ENCODE measurements around the gene PHF14.
"Not testable (repeated sequence)": the region's sequence is repeated elsewhere in the genome, so short reads cannot be mapped to it uniquely, and the experiment has no call there.

Gene PHF14

GRCh38 chr7:10973061-10973941 is at the start of gene PHF14:
PHF14 (plus strand) TSS chr7:10973872; CDS start chr7:10974324, 452 bp downstream.
- DNase-seq, result peak; percentile 95

- DNase-seq, result no peak
These were observed 49.3 kb upstream of the PHF14 start for GRCh38 chr7:10924370-10924769.

GRCh38 chr7:10928203-10928602 is 45.5 kb upstream of the PHF14 start:
- DNase-seq, result not testable (repeated sequence)

- DNase-seq, result no peak
These were observed 43.1 kb upstream of the PHF14 start for GRCh38 chr7:10930551-10930950.

GRCh38 chr7:10931161-10931560 is 42.5 kb upstream of the PHF14 start:
- no peak for DNase-seq

- DNase-seq, result no peak
These were observed 39.4 kb upstream of the PHF14 start for GRCh38 chr7:10934292-10934691.

GRCh38 chr7:10939237-10939910 is 34.3 kb upstream of the PHF14 start:
- no peak for DNase-seq

GRCh38 chr7:10939911-10940703 is 33.6 kb upstream of the PHF14 start:
- DNase-seq, result peak; percentile 94

- peak; percentile 63 for DNase-seq
These were observed 32.8 kb upstream of the PHF14 start for GRCh38 chr7:10940704-10941355.

GRCh38 chr7:10950494-10950893 is 23.2 kb upstream of the PHF14 start:
- DNase-seq, result no peak

GRCh38 chr7:10950974-10951578 is 22.6 kb upstream of the PHF14 start:
- DNase-seq, result not testable (repeated sequence)

- DNase-seq, result no peak
These were observed 21.1 kb upstream of the PHF14 start for GRCh38 chr7:10952588-10952987.

GRCh38 chr7:10953078-10953750 is 20.5 kb upstream of the PHF14 start:
- not testable (repeated sequence) for DNase-seq

- DNase-seq, result no peak
These were observed 17.1 kb upstream of the PHF14 start for GRCh38 chr7:10956528-10956927.

GRCh38 chr7:10960242-10960641 is 13.4 kb upstream of the PHF14 start:
- not testable (repeated sequence) for DNase-seq

- DNase-seq, result not testable (repeated sequence)
These were observed 8.7 kb upstream of the PHF14 start for GRCh38 chr7:10965016-10965415.

GRCh38 chr7:10972174-10972573 is 1.5 kb upstream of the PHF14 start:
- DNase-seq, result no peak

- peak; percentile 67 for DNase-seq
These were observed 555 bp downstream of the PHF14 start for GRCh38 chr7:10973942-10974911.

GRCh38 chr7:10977113-10977512 is 3.4 kb downstream of the PHF14 start:
- DNase-seq, result no peak

GRCh38 chr7:10981317-10981716 is 7.6 kb downstream of the PHF14 start:
- DNase-seq, result no peak
